Mucosa of rectum (tissue), 2 donors: ENCODE results near the gene GLRA3.
"Not testable (repeated sequence)": the region's sequence is repeated elsewhere in the genome, so short reads cannot be mapped to it uniquely, and the experiment has no call there.

ENCODE experiments used
- H3K27ac ChIP-seq, 2 donors: one replicate each; pipeline ENCODE4 v1.7.0; 2013; ENCODE audit warnings: inconsistent platforms in 2 of 2, low read depth in 2 of 2, low read length in 2 of 2
- H3K27me3 ChIP-seq, 2 donors: one replicate each; pipeline ENCODE4 v1.7.0; 2013; ENCODE audit warnings: low read length in 2 of 2; ENCODE audit not compliant: control insufficient read depth in 2 of 2, insufficient read depth in 2 of 2
- H3K36me3 ChIP-seq, 2 donors: one replicate each; pipeline ENCODE4 v1.7.0; 2013; ENCODE audit warnings: low read length in 2 of 2; ENCODE audit not compliant: control insufficient read depth in 2 of 2, insufficient read depth in 2 of 2
- H3K4me1 ChIP-seq, 2 donors: one replicate each; pipeline ENCODE4 v1.7.0; 2013; ENCODE audit warnings: low read length in 2 of 2, mild to moderate bottlenecking in 1 of 2; ENCODE audit not compliant: control insufficient read depth in 2 of 2, insufficient read depth in 2 of 2
- H3K4me3 ChIP-seq, 2 donors: one replicate each; pipeline ENCODE4 v1.7.0; 2013; ENCODE audit warnings: low read length in 2 of 2
- H3K9ac ChIP-seq, 2 donors: one replicate each; pipeline ENCODE4 v1.7.0; 2013; ENCODE audit warnings: low read length in 2 of 2, low read depth in 1 of 2, mild to moderate bottlenecking in 1 of 2
- H3K9me3 ChIP-seq, 2 donors: one replicate each; pipeline ENCODE4 v1.7.0; 2013; ENCODE audit warnings: low read length in 2 of 2; ENCODE audit not compliant: control insufficient read depth in 2 of 2
- donor health status: healthy.
- donor health status: Normal muscosa, but diverticular disease.

The GLRA3 gene

GRCh38 chr4:174828845-174829701, at the start of gene GLRA3:
GLRA3 (minus strand) TSS chr4:174829247; CDS start chr4:174828811, 436 bp downstream.
- Histone ChIP-seq H3K9ac (no peak within 1 kb of the TSS), H3K36me3 (no peaks in the 10 kb centered on the region), H3K27me3 (no peaks in the 10 kb centered on the region), H3K9me3 (no peaks in the 10 kb centered on the region), H3K27ac (no peak within 1 kb of the TSS), H3K4me1 (no peaks in the 10 kb centered on the region), H3K4me3 (peak within 1 kb of the TSS; percentile 30 to 38)

DNA sequence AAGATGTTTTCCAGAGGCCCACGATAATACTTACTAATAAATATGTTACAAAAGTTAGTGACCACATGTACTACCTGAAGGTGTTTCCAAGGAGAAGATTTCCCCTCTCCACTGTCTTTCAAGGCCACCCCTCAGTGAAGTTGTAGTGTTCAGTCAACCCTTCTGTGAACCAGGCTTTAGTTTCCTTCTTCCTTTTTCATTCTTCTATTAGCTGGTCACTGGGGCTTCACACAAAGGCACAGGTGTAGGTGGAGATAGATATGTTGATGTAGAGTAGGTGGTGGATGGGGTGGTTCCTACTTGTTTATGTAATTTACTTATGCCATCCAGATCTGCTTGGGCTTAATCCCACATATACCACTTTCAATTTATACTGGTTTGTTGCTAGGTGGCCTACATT, 45.9 kb upstream of the GLRA3 start:
- H3K36me3 ChIP-seq: no peaks in the 10 kb centered on the region
- H3K27me3 ChIP-seq: no peaks in the 10 kb centered on the region
- H3K4me1 ChIP-seq: no peaks in the 10 kb centered on the region
- no peaks in the 10 kb centered on the region for H3K9me3 ChIP-seq
- no peak overlapping the region for H3K9ac ChIP-seq
- no peak overlapping the region for H3K4me3 ChIP-seq
- H3K27ac ChIP-seq: no peak overlapping the region

- Histone ChIP-seq H3K27me3 (no peaks in the 10 kb centered on the region), H3K9me3 (no peaks in the 10 kb centered on the region), H3K4me1 (no peaks in the 10 kb centered on the region), H3K36me3 (no peaks in the 10 kb centered on the region), H3K4me3 (no peak overlapping the region), H3K27ac (no peak overlapping the region), H3K9ac (no peak overlapping the region)
Observed at GRCh38 chr4:174873931-174874330, 44.9 kb upstream of the GLRA3 start.

DNA sequence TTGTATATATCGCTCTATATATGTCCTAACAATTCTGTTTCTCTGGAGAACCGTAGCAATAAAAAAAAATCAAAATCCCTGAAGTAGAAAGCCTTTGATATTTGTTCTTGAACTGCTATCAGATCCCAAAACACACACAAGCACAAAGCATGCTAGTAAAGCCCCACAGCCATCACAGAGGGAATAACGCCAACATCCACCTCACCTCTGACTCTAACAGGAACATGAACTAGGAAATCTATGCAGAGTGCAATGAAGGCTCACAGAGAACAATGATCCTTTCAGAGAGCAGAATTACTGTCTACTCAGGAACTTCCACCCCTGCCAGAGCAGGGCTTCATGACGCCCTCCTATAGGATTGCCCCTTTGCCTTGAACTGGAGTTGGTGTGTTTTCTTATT, 44.1 kb upstream of the GLRA3 start:
- not testable (repeated sequence) for H3K36me3 ChIP-seq, H3K27ac ChIP-seq, H3K27me3 ChIP-seq, H3K9ac ChIP-seq, H3K4me1 ChIP-seq, H3K4me3 ChIP-seq, H3K9me3 ChIP-seq

DNA sequence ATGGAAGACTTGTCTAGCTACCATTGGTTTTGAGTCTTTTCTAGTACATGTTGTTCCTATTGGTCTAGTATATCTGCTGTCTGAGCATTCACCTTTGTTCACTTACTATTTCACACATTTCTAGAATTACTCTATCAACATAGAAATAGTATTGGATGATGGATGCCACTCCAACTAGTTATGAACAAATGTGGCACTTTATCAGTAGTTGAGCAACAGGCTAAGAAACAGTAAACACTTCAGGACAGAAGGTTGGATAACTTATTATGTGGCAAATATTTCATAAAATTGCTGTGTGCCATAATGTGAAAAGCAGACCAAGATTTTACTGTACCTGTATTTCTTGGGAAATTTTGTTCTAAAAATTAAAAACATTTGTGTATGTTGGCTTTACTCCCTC, 42.4 kb upstream of the GLRA3 start:
- no peaks in the 10 kb centered on the region for H3K9me3 ChIP-seq
- H3K4me3 ChIP-seq: no peak overlapping the region
- H3K27me3 ChIP-seq: no peaks in the 10 kb centered on the region
- no peaks in the 10 kb centered on the region for H3K36me3 ChIP-seq
- H3K9ac ChIP-seq: no peak overlapping the region
- no peak overlapping the region for H3K27ac ChIP-seq
- H3K4me1 ChIP-seq: no peaks in the 10 kb centered on the region

DNA sequence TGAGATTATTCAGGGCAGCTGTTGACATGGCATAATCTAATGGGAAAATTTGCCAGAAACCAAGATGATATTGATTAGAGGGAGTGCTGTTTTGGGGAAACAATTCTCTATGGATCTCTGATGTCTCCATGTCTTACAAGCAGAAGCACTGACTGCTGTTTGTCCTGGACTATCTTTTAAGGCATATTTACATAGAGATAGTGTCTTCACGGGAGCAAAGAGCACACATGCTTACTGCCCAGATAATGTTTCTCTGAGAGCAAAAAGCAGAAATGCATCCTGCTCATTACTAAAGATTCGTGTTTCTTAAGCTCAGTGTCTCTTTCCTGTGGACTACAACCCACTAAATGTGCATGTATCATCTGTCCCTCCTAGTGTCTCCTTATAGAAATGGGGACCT, 41.3 kb upstream of the GLRA3 start:
- H3K27ac ChIP-seq: no peak overlapping the region
- no peaks in the 10 kb centered on the region for H3K36me3 ChIP-seq
- H3K4me3 ChIP-seq: no peak overlapping the region
- no peak overlapping the region for H3K9ac ChIP-seq
- H3K4me1 ChIP-seq: no peaks in the 10 kb centered on the region
- H3K9me3 ChIP-seq: peaks cover 0 to 2% of the 10 kb centered on the region in 2 donors
- no peaks in the 10 kb centered on the region for H3K27me3 ChIP-seq

- Histone ChIP-seq H3K4me1 (no peaks in the 10 kb centered on the region), H3K36me3 (no peaks in the 10 kb centered on the region), H3K9me3 (peaks cover 0 to 3% of the 10 kb centered on the region in 2 donors), H3K9ac (no peak overlapping the region), H3K4me3 (no peak overlapping the region), H3K27me3 (no peaks in the 10 kb centered on the region), H3K27ac (no peak overlapping the region)
Observed at GRCh38 chr4:174869339-174869738, 40.3 kb upstream of the GLRA3 start.

GRCh38 chr4:174867903-174868302, 38.9 kb upstream of the GLRA3 start:
- Histone ChIP-seq H3K4me3 (no peak overlapping the region), H3K9ac (no peak overlapping the region), H3K27me3 (no peaks in the 10 kb centered on the region), H3K27ac (no peak overlapping the region), H3K9me3 (peaks cover 0 to 3% of the 10 kb centered on the region in 2 donors), H3K4me1 (no peaks in the 10 kb centered on the region), H3K36me3 (no peaks in the 10 kb centered on the region)

DNA sequence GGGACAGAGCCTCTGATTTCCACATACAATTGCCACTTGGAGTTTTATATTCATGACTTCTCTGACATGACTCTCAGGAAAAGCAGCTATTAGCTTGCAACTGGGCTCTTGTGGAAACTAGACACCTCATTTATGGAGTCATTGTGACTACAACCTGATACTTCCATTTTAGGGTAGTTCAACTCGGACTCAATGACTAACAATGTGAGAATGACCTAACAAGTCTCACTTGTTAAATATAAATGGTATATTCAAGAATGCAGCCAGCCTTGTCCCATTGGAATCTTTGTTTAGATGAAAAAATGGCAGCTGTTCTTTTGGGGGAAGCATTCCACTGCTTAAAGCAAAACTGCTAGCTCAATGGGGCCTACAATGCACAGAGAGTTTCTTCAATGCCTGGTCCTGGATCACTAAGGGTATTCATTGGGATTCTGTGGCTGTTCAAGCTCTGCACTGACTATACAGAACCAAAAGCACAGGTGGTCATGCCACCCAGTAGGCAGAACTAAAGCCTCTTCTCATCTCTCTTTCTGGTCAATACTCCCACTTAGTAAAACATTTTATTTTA, 36.5 kb upstream of the GLRA3 start:
- no peak overlapping the region for H3K4me3 ChIP-seq
- H3K9me3 ChIP-seq: peaks cover 0 to 6% of the 10 kb centered on the region in 2 donors
- no peaks in the 10 kb centered on the region for H3K27me3 ChIP-seq
- H3K9ac ChIP-seq: no peak overlapping the region
- no peak overlapping the region for H3K27ac ChIP-seq
- H3K36me3 ChIP-seq: no peaks in the 10 kb centered on the region
- H3K4me1 ChIP-seq: no peaks in the 10 kb centered on the region

DNA sequence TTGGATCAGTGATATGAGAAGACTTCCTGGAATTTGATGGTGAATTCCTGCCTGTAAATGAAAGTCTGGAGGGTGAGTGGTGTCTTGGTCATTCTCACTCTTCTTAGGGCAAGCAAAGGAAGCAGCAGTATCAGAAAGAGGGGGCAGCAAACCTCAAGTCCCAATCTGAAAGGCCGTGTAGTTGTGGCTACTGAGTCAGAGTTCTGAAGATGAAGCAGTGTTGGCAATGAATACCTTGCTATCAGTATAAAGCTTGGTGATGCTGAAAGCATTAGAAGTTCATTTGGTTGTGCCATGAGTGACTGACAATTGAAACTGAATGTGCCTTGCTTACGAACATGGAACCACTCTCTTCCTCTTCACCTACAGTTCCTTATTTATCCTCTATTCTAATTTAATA, 35.0 kb upstream of the GLRA3 start:
- Histone ChIP-seq H3K9me3 (peaks cover 0 to 6% of the 10 kb centered on the region in 2 donors), H3K4me1 (no peaks in the 10 kb centered on the region), H3K4me3 (no peak overlapping the region), H3K36me3 (no peaks in the 10 kb centered on the region), H3K27ac (no peak overlapping the region), H3K27me3 (no peaks in the 10 kb centered on the region), H3K9ac (no peak overlapping the region)
